NCI-H187 (cell line): ENCODE data around the gene UBQLN3.

Experiments used
- DNase-seq, 2 experiments: peaks; one replicate each; lab custom pipeline; 2025; lab: John Stamatoyannopoulos, UW

UBQLN3 gene

GRCh38 chr11:5509803-5510202 lies at the start of gene UBQLN3:
TSS of gene UBQLN3 (minus strand) at chr11:5509957. CDS start at chr11:5509558, 399 bp downstream.
- no peak for DNase-seq

GRCh38 chr11:5557751-5558150 lies 48.0 kb upstream of the UBQLN3 start:
- no peak for DNase-seq

GRCh38 chr11:5556596-5557188 lies 46.9 kb upstream of the UBQLN3 start:
- DNase-seq: no peak

GRCh38 chr11:5553343-5553742 lies 43.6 kb upstream of the UBQLN3 start:
- no peak for DNase-seq

- DNase-seq: no peak
Observed at GRCh38 chr11:5550440-5551095, 40.8 kb upstream of the UBQLN3 start.

GRCh38 chr11:5548440-5548839 lies 38.7 kb upstream of the UBQLN3 start, which contains the start of gene OR52H1:
TSS of gene OR52H1 (minus strand) at chr11:5548540. CDS start at chr11:5545505, 3,035 bp downstream.
- no peak for DNase-seq

GRCh38 chr11:5547982-5548381 lies 38.2 kb upstream of the UBQLN3 start:
- no peak for DNase-seq

GRCh38 chr11:5546457-5546856 lies 36.7 kb upstream of the UBQLN3 start:
- no peak for DNase-seq

GRCh38 chr11:5541427-5541826 lies 31.7 kb upstream of the UBQLN3 start:
- no peak for DNase-seq

GRCh38 chr11:5536482-5536881 lies 26.7 kb upstream of the UBQLN3 start:
- no peak for DNase-seq

- DNase-seq: no peak
Observed at GRCh38 chr11:5534046-5534445, 24.3 kb upstream of the UBQLN3 start.

- no peak for DNase-seq
Observed at GRCh38 chr11:5531053-5531831, 21.5 kb upstream of the UBQLN3 start.

GRCh38 chr11:5528495-5528894 lies 18.7 kb upstream of the UBQLN3 start:
- DNase-seq: no peak

- DNase-seq: no peak
Observed at GRCh38 chr11:5527716-5528115, 18.0 kb upstream of the UBQLN3 start.

- no peak for DNase-seq
Observed at GRCh38 chr11:5524756-5525155, 15.0 kb upstream of the UBQLN3 start.

GRCh38 chr11:5522308-5522707 lies 12.6 kb upstream of the UBQLN3 start:
- DNase-seq: no peak

- no peak for DNase-seq
Observed at GRCh38 chr11:5521540-5521939, 11.8 kb upstream of the UBQLN3 start.

GRCh38 chr11:5516599-5516998 lies 6.8 kb upstream of the UBQLN3 start, which contains the start of gene UBQLNL:
TSS of gene UBQLNL (minus strand) at chr11:5516699. CDS start at chr11:5516441, 258 bp downstream.
- no peak for DNase-seq

- DNase-seq: no peak
Observed at GRCh38 chr11:5514841-5515240, 5.1 kb upstream of the UBQLN3 start.

- DNase-seq: no peak
Observed at GRCh38 chr11:5508605-5509004, 1.2 kb downstream of the UBQLN3 start.

GRCh38 chr11:5507933-5508305 lies 1.8 kb downstream of the UBQLN3 start:
- DNase-seq: no peak

- no peak for DNase-seq
Observed at GRCh38 chr11:5507177-5507932, 2.4 kb downstream of the UBQLN3 start.
